Mesothelial cell of epicardium (in vitro differentiated cells): ENCODE results near the gene SDC3. TPM values are rescaled to one million over a fixed set of nuclear protein-coding genes. Genes with fewer than 3 reads are reported as not detected.

Experiments
- DNase-seq, 2 experiments: peaks; one replicate each; pipeline ENCODE4 v3.0.0; 2021; ENCODE audit warnings: low spot score in 2 of 2; ENCODE audit not compliant: unreplicated experiment in 2 of 2
- H3K27ac Mint-ChIP-seq: 2 replicates; pipeline ENCODE4 v1.8.0; 2021; ENCODE audit warnings: mixed read lengths
- H3K27me3 Mint-ChIP-seq: 2 replicates; pipeline ENCODE4 v1.8.0; 2021; ENCODE audit warnings: low read depth, mixed read lengths
- H3K36me3 Mint-ChIP-seq: 2 replicates; pipeline ENCODE4 v1.8.0; 2021; ENCODE audit warnings: mixed read lengths
- H3K4me1 Mint-ChIP-seq: 2 replicates; pipeline ENCODE4 v1.8.0; 2021; ENCODE audit warnings: mixed read lengths
- H3K4me3 Mint-ChIP-seq: 2 replicates; pipeline ENCODE4 v1.8.0; 2021; ENCODE audit warnings: mild to moderate bottlenecking, moderate library complexity, mixed read lengths
- H3K9me3 Mint-ChIP-seq: 2 replicates; pipeline ENCODE4 v1.8.0; 2021; ENCODE audit warnings: mixed read lengths
- CTCF ChIP-seq: fragments of 200-600 bp; sonication (generic); IDR thresholded peaks from one replicate; pipeline ENCODE4 v1.5.0; 2021; ENCODE audit warnings: antibody characterized with exemption; ENCODE audit not compliant: unreplicated experiment
- total RNA-seq: library from RNA; stranded (reverse); gene quantifications from 3 replicates; pipeline ENCODE4 v1.2.1, GENCODE V29; 2021

Gene SDC3
- total RNA-seq, 1 donor from 2014 or later, result 46.7 TPM

GRCh38 chr1:30911059-30911954 lies 2.7 kb upstream of the SDC3 start:
- H3K27me3 Mint-ChIP-seq, result peaks cover 10% of the 10 kb centered on the region
- peaks cover 14% of the 10 kb centered on the region for H3K4me1 Mint-ChIP-seq
- peak; percentile 54 for TF ChIP-seq CTCF
- no peak overlapping the region for H3K27ac Mint-ChIP-seq
- DNase-seq, result peak; percentile 79 to 87
- no peak overlapping the region for H3K4me3 Mint-ChIP-seq
- no peaks in the 10 kb centered on the region for H3K9me3 Mint-ChIP-seq
- no peaks in the 10 kb centered on the region for H3K36me3 Mint-ChIP-seq

DNA sequence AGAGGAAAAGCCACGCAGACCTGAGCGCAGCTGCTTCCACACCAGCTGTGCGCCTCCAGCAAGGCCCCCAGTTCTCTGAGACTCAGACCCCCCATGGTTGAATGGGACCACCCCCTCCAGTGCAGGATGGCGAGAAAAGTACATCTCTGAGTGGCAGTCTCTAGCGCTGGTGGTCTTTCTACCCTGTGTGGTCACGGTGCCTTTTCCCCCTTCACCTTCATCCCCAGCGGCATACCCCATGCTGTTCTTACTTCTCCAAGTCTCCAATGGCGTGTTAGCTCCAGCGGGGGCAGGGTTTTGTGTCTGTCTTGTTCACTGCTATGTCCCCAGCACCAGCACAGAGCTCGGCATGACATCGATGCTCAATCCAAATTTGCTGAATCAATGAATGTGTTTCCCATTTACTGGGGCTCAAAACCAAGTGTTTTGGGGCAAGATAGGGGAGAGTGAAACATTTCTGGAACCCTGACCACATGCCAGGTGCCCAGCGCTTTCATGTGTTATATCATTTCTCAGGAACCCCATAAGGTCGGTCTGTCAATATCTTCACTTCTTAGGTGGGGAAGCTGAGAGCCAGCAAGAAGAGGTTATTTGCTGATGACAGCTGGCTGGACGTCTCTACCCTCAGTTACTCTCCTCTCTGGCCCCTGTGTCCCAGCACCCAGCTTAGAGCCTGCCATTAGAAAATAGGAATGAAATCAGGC lies 959 bp upstream of the SDC3 start:
- DNase-seq, result no peak
- Mint-ChIP-seq H3K9me3 (no peaks in the 10 kb centered on the region), H3K27ac (no peak overlapping the region), H3K4me1 (peaks cover 15% of the 10 kb centered on the region), H3K36me3 (no peaks in the 10 kb centered on the region), H3K27me3 (peaks cover 10% of the 10 kb centered on the region), H3K4me3 (peak overlapping the region; percentile 81)
- TF ChIP-seq CTCF, result no peak

DNA sequence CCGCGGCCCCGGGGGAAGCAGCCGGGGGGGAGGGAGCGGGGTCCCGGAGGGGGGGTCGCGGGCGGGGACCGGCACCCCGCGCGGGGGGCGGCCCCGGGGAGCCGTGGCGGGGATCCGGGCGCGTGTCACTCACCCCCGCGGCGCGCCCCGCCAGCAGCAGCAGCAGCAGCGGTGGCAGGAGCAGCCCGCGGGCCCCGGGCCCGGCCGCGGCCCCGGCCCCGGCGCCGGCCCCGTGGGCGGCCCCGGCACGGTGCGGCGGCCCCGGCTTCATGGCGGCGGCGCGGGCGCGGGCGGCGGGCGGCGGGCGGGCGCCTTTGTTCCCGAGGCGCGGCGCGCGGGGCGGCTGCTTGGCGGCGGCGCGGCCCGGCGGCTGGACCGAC lies 252 bp downstream of the SDC3 start:
- H3K9me3 Mint-ChIP-seq, result no peaks in the 10 kb centered on the region
- no peak overlapping the region for H3K27ac Mint-ChIP-seq
- no peaks in the 10 kb centered on the region for H3K36me3 Mint-ChIP-seq
- H3K4me3 Mint-ChIP-seq, result no peak overlapping the region
- TF ChIP-seq CTCF, result no peak
- DNase-seq, result no peak
- peaks cover 10% of the 10 kb centered on the region for H3K27me3 Mint-ChIP-seq
- H3K4me1 Mint-ChIP-seq, result peaks cover 15% of the 10 kb centered on the region

DNA sequence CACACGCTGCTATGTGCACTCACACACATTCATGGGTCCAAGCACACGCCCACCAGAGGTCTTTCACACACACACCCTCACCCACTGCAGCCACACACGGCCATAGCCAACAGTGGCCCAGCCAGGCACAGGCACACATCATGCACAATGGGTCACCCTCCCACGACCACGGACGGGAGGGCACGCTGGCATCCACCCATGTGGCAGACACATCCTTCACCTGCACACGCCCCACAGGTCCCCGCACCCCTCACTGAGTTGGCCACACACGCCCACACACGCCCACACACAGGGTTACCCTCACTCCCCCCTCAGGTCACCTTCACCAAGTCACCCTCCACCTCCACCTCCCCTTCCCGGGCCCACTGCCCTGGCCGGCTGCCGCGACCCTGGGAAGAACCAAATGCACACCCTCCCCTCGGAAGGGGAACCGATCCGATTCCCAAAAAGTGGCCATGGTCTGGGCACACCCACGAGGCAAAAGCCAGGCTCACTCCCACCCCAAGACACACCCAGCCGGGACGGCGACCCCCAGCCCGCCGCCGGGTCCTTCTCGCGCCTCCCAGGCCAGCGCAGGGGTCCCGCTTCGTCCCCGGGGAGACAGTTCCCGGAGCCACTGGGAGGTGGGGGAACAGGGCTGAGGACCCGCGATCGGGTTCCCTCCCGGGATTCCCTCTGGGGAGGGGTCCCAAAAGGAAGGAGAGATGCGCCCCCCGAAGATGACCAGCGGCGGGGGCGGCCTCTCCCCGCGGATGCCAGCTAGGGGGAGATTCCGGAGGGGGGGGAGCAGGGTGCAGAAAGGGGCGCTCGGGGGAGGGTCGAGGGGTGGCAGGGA lies 860 bp downstream of the SDC3 start:
- DNase-seq, result no peak
- peak overlapping the region; percentile 80 for H3K4me3 Mint-ChIP-seq
- TF ChIP-seq CTCF, result no peak
- H3K36me3 Mint-ChIP-seq, result no peaks in the 10 kb centered on the region
- no peaks in the 10 kb centered on the region for H3K9me3 Mint-ChIP-seq
- H3K27ac Mint-ChIP-seq, result peak overlapping the region; percentile 79
- peaks cover 16% of the 10 kb centered on the region for H3K4me1 Mint-ChIP-seq
- peaks cover 10% of the 10 kb centered on the region for H3K27me3 Mint-ChIP-seq

- no peaks in the 10 kb centered on the region for H3K36me3 Mint-ChIP-seq
- peaks cover 16% of the 10 kb centered on the region for H3K4me1 Mint-ChIP-seq
- H3K4me3 Mint-ChIP-seq, result peak overlapping the region; percentile 80
- no peaks in the 10 kb centered on the region for H3K9me3 Mint-ChIP-seq
- DNase-seq, result no peak
- peaks cover 10% of the 10 kb centered on the region for H3K27me3 Mint-ChIP-seq
- TF ChIP-seq CTCF, result no peak
- peak overlapping the region; percentile 79 for H3K27ac Mint-ChIP-seq
These were observed 1.7 kb downstream of the SDC3 start for GRCh38 chr1:30906631-30907441.
